Measurements from ENCODE around the gene LSG1. TPM values are rescaled to one million over a fixed set of nuclear protein-coding genes. Genes with fewer than 3 reads are reported as not detected.
"Not testable (repeated sequence)": the region's sequence is repeated elsewhere in the genome, so short reads cannot be mapped to it uniquely, and the experiment has no call there.

LSG1 gene
- total RNA-seq, 1 donor from 2014 or later: 40.9 TPM

GRCh38 chr3:194632226-194632808 lies 39.7 kb downstream of the LSG1 start:
- no peak for TF ChIP-seq CTCF (IDR thresholded peaks at IDR 0.05)
- H3K4me1 ChIP-seq: peaks cover 10% of the 10 kb centered on the region
- DNase-seq: no peak
- ATAC-seq: no peak
- intact Hi-C loops (cut with DNase I): no loop called here
- H3K27ac ChIP-seq: peak overlapping the region; percentile 81
- H3K4me3 ChIP-seq: peak overlapping the region; percentile 68
- H3K9me3 ChIP-seq: no peaks in the 10 kb centered on the region
- H3K27me3 ChIP-seq (ENCODE audit: low read depth): no peaks in the 10 kb centered on the region
- peaks cover 15% of the 10 kb centered on the region for H3K36me3 ChIP-seq

GRCh38 chr3:194631696-194632095 lies 40.3 kb downstream of the LSG1 start:
- Histone ChIP-seq H3K36me3 (peaks cover 20% of the 10 kb centered on the region), H3K27ac (no peak overlapping the region), H3K4me3 (peak overlapping the region; percentile 68), H3K9me3 (no peaks in the 10 kb centered on the region), H3K27me3 (ENCODE audit: low read depth) (no peaks in the 10 kb centered on the region), H3K4me1 (peaks cover 10% of the 10 kb centered on the region)
- intact Hi-C loops (cut with DNase I): no loop called here
- no peak for ATAC-seq
- no peak for DNase-seq
- no peak for TF ChIP-seq CTCF (IDR thresholded peaks at IDR 0.05)

GRCh38 chr3:194630681-194631080 lies 41.3 kb downstream of the LSG1 start:
- H3K9me3 ChIP-seq; DNase-seq; H3K27me3 ChIP-seq (ENCODE audit: low read depth); H3K4me3 ChIP-seq; intact Hi-C loops (cut with DNase I); ATAC-seq; H3K4me1 ChIP-seq; H3K27ac ChIP-seq: not testable (repeated sequence)
- H3K36me3 ChIP-seq: peaks cover 28% of the 10 kb centered on the region

- Histone ChIP-seq H3K4me3 (no peak overlapping the region), H3K4me1 (no peaks in the 10 kb centered on the region), H3K27ac (no peak overlapping the region), H3K36me3 (peaks cover 43% of the 10 kb centered on the region), H3K27me3 (ENCODE audit: low read depth) (no peaks in the 10 kb centered on the region), H3K9me3 (no peaks in the 10 kb centered on the region)
- intact Hi-C loops (cut with DNase I): no loop called here
- DNase-seq (no peak), ATAC-seq (no peak)
- TF ChIP-seq CTCF (IDR thresholded peaks at IDR 0.05): no peak
These were observed 47.0 kb downstream of the LSG1 start for GRCh38 chr3:194624956-194625355.

- H3K27me3 ChIP-seq (ENCODE audit: low read depth): no peaks in the 10 kb centered on the region
- TF ChIP-seq CTCF (IDR thresholded peaks at IDR 0.05): no peak
- DNase-seq: no peak
- no peak overlapping the region for H3K27ac ChIP-seq
- H3K9me3 ChIP-seq: no peaks in the 10 kb centered on the region
- H3K36me3 ChIP-seq: peaks cover 39% of the 10 kb centered on the region
- no peak for ATAC-seq
- intact Hi-C loops (cut with DNase I): no loop called here
- H3K4me3 ChIP-seq: no peak overlapping the region
- H3K4me1 ChIP-seq: no peaks in the 10 kb centered on the region
These were observed 48.3 kb downstream of the LSG1 start for GRCh38 chr3:194623449-194624290.
